H1 (cell line): ENCODE data around the gene PAX3. TPM values are rescaled to one million over a fixed set of nuclear protein-coding genes. Genes with fewer than 3 reads are reported as not detected.

Source experiments
- CTCF ChIA-PET: fragments of 300-600 bp; sonication (Branson Sonifier 250); formaldehyde crosslinking; loops from one replicate; lab custom pipeline; 2021; ENCODE audit not compliant: partially characterized antibody; lab: Charles Lee
- POLR2A ChIA-PET: fragments of 300-600 bp; sonication (Branson Sonifier 250); formaldehyde crosslinking; loops from one replicate; lab custom pipeline; 2021; ENCODE audit warnings: inconsistent platforms; ENCODE audit not compliant: partially characterized antibody; lab: Charles Lee
- DNase-seq, 2 experiments: peaks; one replicate each; pipeline versions ENCODE4 v3.0.0 to v3.0.0-alpha.2; 2010 to 2022; ENCODE audit warnings: low spot score in 2 of 2, low read depth in 1 of 2, mixed read lengths in 1 of 2
- FAIRE-seq: peaks from 2 replicates; lab custom pipeline; 2011; peaks lifted over from hg19 to GRCh38; lab: Jason Lieb, UNC
- H2AFZ ChIP-seq: 2 replicates; pipeline ENCODE4 v1.8.1; 2012; ENCODE audit warnings: low read length, inconsistent platforms
- H2AK5ac ChIP-seq: 2 replicates; pipeline ENCODE4 v1.6.1; 2013; ENCODE audit warnings: low read depth, low read length
- H2BK120ac ChIP-seq: replicated peaks from 2 replicates; pipeline ENCODE3; 2013; ENCODE audit warnings: low read depth, low read length, inconsistent platforms
- H2BK12ac ChIP-seq: 2 replicates; pipeline ENCODE4 v1.6.1; 2013; ENCODE audit warnings: low read depth, low read length
- H2BK15ac ChIP-seq: 2 replicates; pipeline ENCODE4 v1.6.1; 2013; ENCODE audit warnings: low read length
- H2BK20ac ChIP-seq: 2 replicates; pipeline ENCODE4 v1.6.1; 2013; ENCODE audit warnings: low read length
- H2BK5ac ChIP-seq: 2 replicates; pipeline ENCODE4 v1.6.1; 2013; ENCODE audit warnings: low read depth, low read length
- H3K14ac ChIP-seq: 2 replicates; pipeline ENCODE4 v1.6.1; 2013; ENCODE audit warnings: inconsistent platforms; ENCODE audit not compliant: insufficient read length
- H3K18ac ChIP-seq: 2 replicates; pipeline ENCODE4 v1.6.1; 2013; ENCODE audit warnings: low read length; ENCODE audit errors: extremely low read depth
- H3K23ac ChIP-seq: 2 replicates; pipeline ENCODE4 v1.6.1; 2013; ENCODE audit warnings: inconsistent platforms; ENCODE audit not compliant: insufficient read length
- H3K23me2 ChIP-seq: 2 replicates; pipeline ENCODE4 v1.6.1; 2013; ENCODE audit warnings: low read depth, low read length
- H3K27ac ChIP-seq: 2 replicates; pipeline ENCODE4 v1.6.1; 2011; ENCODE audit warnings: low read depth, low read length, inconsistent platforms
- H3K27me3 ChIP-seq, 4 experiments: replicated peaks in 1 of 4; 1 replicate in 1 of 4; 2 replicates in 3 of 4; pipeline versions ENCODE4 v1.6.1 to v1.8.1; 2011 to 2013; ENCODE audit warnings: low read length in 3 of 4, mild to moderate bottlenecking in 3 of 4, inconsistent platforms in 2 of 4, mixed read lengths in 2 of 4, moderate library complexity in 1 of 4; ENCODE audit not compliant: control insufficient read depth in 3 of 4, insufficient read depth in 3 of 4; ENCODE audit errors: extremely low read depth in 1 of 4
- H3K36me3 ChIP-seq, 4 experiments: 2 replicates each; pipeline versions ENCODE4 v1.6.1 to v1.8.1; 2011 to 2013; ENCODE audit warnings: mild to moderate bottlenecking in 4 of 4, low read length in 3 of 4, moderate library complexity in 2 of 4, control low read depth in 1 of 4, inconsistent platforms in 1 of 4; ENCODE audit not compliant: insufficient read depth in 4 of 4, control insufficient read depth in 2 of 4
- H3K4ac ChIP-seq: replicated peaks from 2 replicates; pipeline ENCODE3; 2013; ENCODE audit warnings: low read length, low read depth, mixed read lengths, inconsistent platforms; ENCODE audit not compliant: insufficient read length
- H3K4me1 ChIP-seq, 4 experiments: replicated peaks in 1 of 4; 1 replicate in 1 of 4; 2 replicates in 3 of 4; pipeline versions ENCODE4 v1.6.1 to v1.8.1; 2011 to 2013; ENCODE audit warnings: low read length in 3 of 4, inconsistent platforms in 2 of 4, mixed read lengths in 1 of 4; ENCODE audit not compliant: insufficient read depth in 4 of 4, control insufficient read depth in 3 of 4
- H3K4me2 ChIP-seq, 2 experiments: 2 replicates each; pipeline versions ENCODE4 v1.6.1 to v1.8.1; 2011 to 2013; ENCODE audit warnings: low read depth in 2 of 2, low read length in 2 of 2, control low read depth in 1 of 2, inconsistent platforms in 1 of 2, mild to moderate bottlenecking in 1 of 2; ENCODE audit not compliant: insufficient read depth in 1 of 2
- H3K4me3 ChIP-seq, 4 experiments: fragments of 200-600, 300-600 bp in 1 of 4; sonication (generic), shearing (Covaris generic), sonication (Bioruptor Twin) in 1 of 4; 2 replicates each; pipeline versions ENCODE4 v1.5.1 to v1.8.1; 2011 to 2016; ENCODE audit warnings: low read length in 4 of 4, low read depth in 3 of 4, control low read depth in 2 of 4, inconsistent platforms in 2 of 4, mild to moderate bottlenecking in 2 of 4, mixed read lengths in 1 of 4, moderate library complexity in 1 of 4; ENCODE audit not compliant: insufficient read depth in 2 of 4; ENCODE audit errors: extremely low read depth in 1 of 4
- H3K56ac ChIP-seq: replicated peaks from 2 replicates; pipeline ENCODE3; 2013; ENCODE audit warnings: low read depth, mild to moderate bottlenecking, mixed read lengths, low read length, inconsistent platforms; ENCODE audit not compliant: insufficient read length
- H3K79me1 ChIP-seq: 2 replicates; pipeline ENCODE4 v1.6.1; 2013; ENCODE audit warnings: low read depth, low read length, control low read depth
- H3K79me2 ChIP-seq, 2 experiments: 2 replicates each; pipeline versions ENCODE4 v1.6.1 to v1.8.1; 2012 to 2013; ENCODE audit warnings: low read length in 2 of 2, mild to moderate bottlenecking in 2 of 2, inconsistent platforms in 1 of 2; ENCODE audit not compliant: insufficient read depth in 2 of 2, control insufficient read depth in 1 of 2
- H3K9ac ChIP-seq, 4 experiments: replicated peaks in 1 of 4; 1 replicate in 1 of 4; 2 replicates in 3 of 4; pipeline versions ENCODE4 v1.6.1 to v1.8.1; 2011 to 2013; ENCODE audit warnings: low read depth in 3 of 4, low read length in 3 of 4, control low read depth in 2 of 4, mild to moderate bottlenecking in 2 of 4, moderate library complexity in 2 of 4, inconsistent platforms in 1 of 4; ENCODE audit errors: extremely low read depth in 1 of 4
- H3K9me3 ChIP-seq, 2 experiments: 2 replicates each; pipeline versions ENCODE4 v1.6.1 to v1.8.1; 2012 to 2013; ENCODE audit warnings: mild to moderate bottlenecking in 2 of 2, moderate library complexity in 2 of 2, control low read depth in 1 of 2, inconsistent platforms in 1 of 2, low read depth in 1 of 2, low read length in 1 of 2, mixed read lengths in 1 of 2; ENCODE audit not compliant: insufficient read depth in 2 of 2
- H4K20me1 ChIP-seq, 2 experiments: replicated peaks in 1 of 2; 2 replicates each; pipeline versions ENCODE3 to v1.8.1; 2011 to 2013; ENCODE audit warnings: inconsistent platforms in 2 of 2, low read length in 2 of 2, mild to moderate bottlenecking in 1 of 2; ENCODE audit not compliant: insufficient read depth in 2 of 2, control insufficient read depth in 1 of 2
- H4K5ac ChIP-seq: 2 replicates; pipeline ENCODE4 v1.6.1; 2013; ENCODE audit warnings: low read length, low read depth, mixed read lengths, inconsistent platforms; ENCODE audit not compliant: insufficient read length
- H4K8ac ChIP-seq: 2 replicates; pipeline ENCODE4 v1.8.0; 2013; ENCODE audit warnings: mild to moderate bottlenecking, moderate library complexity, low read length, inconsistent platforms; ENCODE audit not compliant: insufficient read depth; ENCODE audit errors: extremely low read depth
- H4K91ac ChIP-seq: replicated peaks from 2 replicates; pipeline ENCODE3; 2013; ENCODE audit warnings: low read length, mixed read lengths, inconsistent platforms; ENCODE audit not compliant: insufficient read length
- CHD1 ChIP-seq: IDR thresholded peaks from 2 replicates; pipeline ENCODE4 v1.6.1; 2012; ENCODE audit warnings: low read depth, low read length, improper control_type of control experiment
- CHD2 ChIP-seq: IDR thresholded peaks from 2 replicates; pipeline ENCODE4 v1.6.1; 2012; ENCODE audit warnings: low read length, improper control_type of control experiment
- JUND ChIP-seq: IDR thresholded peaks from 2 replicates; pipeline ENCODE4 v1.6.1; 2011; ENCODE audit warnings: mild to moderate bottlenecking, improper control_type of control experiment, low read length
- KDM1A ChIP-seq: fragments of 200-600, 300-600 bp; sonication (generic); IDR thresholded peaks from 2 replicates; pipeline ENCODE4 v1.7.1; 2016; ENCODE audit warnings: mild to moderate bottlenecking, low read length, borderline replicate concordance
- NANOG ChIP-seq: IDR thresholded peaks from 2 replicates; pipeline ENCODE4 v1.6.1; 2011; ENCODE audit warnings: low read length, low read depth, mild to moderate bottlenecking, inconsistent platforms; ENCODE audit not compliant: insufficient read depth, poor library complexity, severe bottlenecking
- POLR2A ChIP-seq, 2 experiments: IDR thresholded peaks; 1 replicate in 1 of 2; 2 replicates in 1 of 2; pipeline ENCODE4 v1.6.1; 2011; ENCODE audit warnings: low read depth in 2 of 2, low read length in 2 of 2, mild to moderate bottlenecking in 2 of 2; ENCODE audit errors: control extremely low read depth in 1 of 2
- POLR2AphosphoS5 ChIP-seq: IDR thresholded peaks from 2 replicates; pipeline ENCODE4 v1.6.1; 2011; ENCODE audit warnings: low read depth, low read length
- POU5F1 ChIP-seq: IDR thresholded peaks from 2 replicates; pipeline ENCODE4 v1.6.1; 2011; ENCODE audit warnings: low read depth, mild to moderate bottlenecking, low read length, moderate library complexity
- SIX5 ChIP-seq: IDR thresholded peaks from 2 replicates; pipeline ENCODE4 v1.6.1; 2011; ENCODE audit warnings: mild to moderate bottlenecking, low read depth, low read length
- SRF ChIP-seq: IDR thresholded peaks from 2 replicates; pipeline ENCODE4 v1.6.1; 2011; ENCODE audit warnings: mild to moderate bottlenecking, low read depth, low read length, moderate library complexity
- TAF1 ChIP-seq: IDR thresholded peaks from 2 replicates; pipeline ENCODE4 v1.6.1; 2011; ENCODE audit warnings: mild to moderate bottlenecking, low read depth, low read length
- TCF12 ChIP-seq: IDR thresholded peaks from 2 replicates; pipeline ENCODE4 v1.6.1; 2011; ENCODE audit warnings: low read depth, mild to moderate bottlenecking, low read length
- TEAD4 ChIP-seq: IDR thresholded peaks from 2 replicates; pipeline ENCODE4 v1.6.1; 2012; ENCODE audit warnings: low read depth, low read length, inconsistent platforms, mixed read lengths
- ZNF274 ChIP-seq: IDR thresholded peaks from 2 replicates; pipeline ENCODE4 v1.7.0; 2012; ENCODE audit warnings: low read length, borderline replicate concordance; ENCODE audit errors: extremely low read depth
- WGBS, 2 experiments: shearing (Covaris generic) in 1 of 2; methylation state at CpG; one replicate each; pipeline versions ENCODE4 v1.1.6 to v1.1.7; 2013 to 2015; ENCODE audit warnings: low lambda C conversion rate in 2 of 2, mixed read lengths in 2 of 2, inconsistent platforms in 1 of 2, low coverage in 1 of 2, missing lambda C conversion rate in 1 of 2; ENCODE audit not compliant: insufficient replicate concordance in 2 of 2, insufficient coverage in 1 of 2, insufficient read length in 1 of 2; ENCODE audit errors: extremely low coverage in 1 of 2, missing lambda C conversion rate in 1 of 2; 5-methylcytosine and 5-hydroxymethylcytosine counted together
- polyA plus RNA-seq, 7 experiments: library from polyadenylated mRNA; depleted of rRNA in 3 of 7; stranded (reverse) in 5 of 7; unstranded in 2 of 7; fragments of >200 nt in 5 of 7; fragments of 200-250 nt in 2 of 7; gene quantifications; 1 replicate in 5 of 7; 2 replicates in 1 of 7; 4 replicates in 1 of 7; pipeline versions ENCODE4 v1.2.1 to v1.2.3, GENCODE V29; 2011 to 2013; ENCODE audit warnings: missing spikeins in 2 of 7, mixed read lengths in 2 of 7
- total RNA-seq: library from RNA; stranded (reverse); fragmentation: NEBNext Ultra II Directional; extraction: Animal tissue kit (Norgen Biotek cat#: 25700); gene quantifications from 2 replicates; pipeline ENCODE4 v1.2.1, GENCODE V29; 2021
- TF ChIP-seq, protein P1 (sequence below): IDR thresholded peaks from 2 replicates; pipeline ENCODE4 v1.6.1; 2011; ENCODE audit warnings: low read length, improper control_type of control experiment

PAX3 gene
- total and polyA plus RNA-seq, 2 of the 8 experiments (the other 6 are each of a cell fraction or from before 2014, with no cell fraction given), result 0.33 TPM; not detected in 1

DNA sequence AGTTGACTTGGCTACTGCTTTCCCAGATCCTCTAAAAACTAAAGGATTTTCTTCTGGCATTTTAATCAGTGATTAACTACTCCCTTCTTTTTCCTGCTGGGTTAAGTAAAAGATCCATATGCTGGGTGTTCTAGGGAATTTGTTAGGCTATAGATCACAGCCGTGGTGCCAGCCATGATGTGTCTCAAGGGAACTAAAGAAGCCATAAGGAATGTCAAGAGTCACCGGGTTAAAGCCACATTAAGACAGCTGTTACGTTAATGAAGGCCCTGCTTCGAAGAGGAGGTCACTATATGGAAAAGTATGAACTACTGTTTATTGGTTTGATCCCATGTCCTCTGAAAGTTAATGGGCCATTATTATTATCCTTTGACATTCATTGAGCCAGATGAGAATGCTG, 70.7 kb downstream of the PAX3 start:
- Histone ChIP-seq H3K9me3 (no peaks in the 10 kb centered on the region), H2BK120ac (no peak overlapping the region), H2AK5ac (no peak overlapping the region), H3K18ac (no peak overlapping the region), H2BK20ac (no peak overlapping the region), H3K4ac (no peak overlapping the region), H3K9ac (no peak overlapping the region), H3K23me2 (no peaks in the 10 kb centered on the region), H3K79me2 (no peaks in the 10 kb centered on the region), H3K27me3 (no peaks in the 10 kb centered on the region), H3K79me1 (no peaks in the 10 kb centered on the region), H4K8ac (no peak overlapping the region), H3K4me1 (no peaks in the 10 kb centered on the region), H3K56ac (no peak overlapping the region), H2AFZ (no peak overlapping the region), H3K4me3 (no peak overlapping the region), H4K91ac (no peak overlapping the region), H2BK12ac (no peak overlapping the region), H3K4me2 (no peak overlapping the region), H2BK15ac (no peak overlapping the region), H3K27ac (no peak overlapping the region), H3K23ac (no peak overlapping the region), H3K36me3 (no peaks in the 10 kb centered on the region), H4K20me1 (peaks cover 0 to 2% of the 10 kb centered on the region in 2 experiments), H4K5ac (no peak overlapping the region), H2BK5ac (no peak overlapping the region), H3K14ac (no peak overlapping the region)
- DNase-seq, result no peak
- FAIRE-seq, result no peak
- CTCF ChIA-PET, result interaction anchor here (1.0 kb wide), 1 partner anchor 12 kb away, joined by 3 read pairs; no protein-coding TSS in a partner anchor
- 86% methylated on average over 4 of the region's 4 CpGs; no CpG with 5 or more reads in 1 of the 2 experiments for WGBS, 2 experiments
- POLR2A ChIA-PET, result no interaction called here
- no peak for TF ChIP-seq CHD2
- TF ChIP-seq JUND, result no peak
- no peak for TF ChIP-seq SIX5
- no peak for TF ChIP-seq SRF
- TF ChIP-seq NANOG, result no peak
- no peak for TF ChIP-seq POLR2A (IDR thresholded peaks at IDR 0.05; ENCODE audit: control extremely low read depth in 1 of 2, low read depth in 2 of 2, low read length in 2 of 2)
- TF ChIP-seq KDM1A, result no peak
- TF ChIP-seq, protein P1, sequence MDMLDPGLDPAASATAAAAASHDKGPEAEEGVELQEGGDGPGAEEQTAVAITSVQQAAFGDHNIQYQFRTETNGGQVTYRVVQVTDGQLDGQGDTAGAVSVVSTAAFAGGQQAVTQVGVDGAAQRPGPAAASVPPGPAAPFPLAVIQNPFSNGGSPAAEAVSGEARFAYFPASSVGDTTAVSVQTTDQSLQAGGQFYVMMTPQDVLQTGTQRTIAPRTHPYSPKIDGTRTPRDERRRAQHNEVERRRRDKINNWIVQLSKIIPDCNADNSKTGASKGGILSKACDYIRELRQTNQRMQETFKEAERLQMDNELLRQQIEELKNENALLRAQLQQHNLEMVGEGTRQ, result no peak
- TF ChIP-seq POLR2AphosphoS5, result no peak
- TF ChIP-seq POU5F1, result no peak
- TF ChIP-seq TCF12, result no peak
- TF ChIP-seq ZNF274, result no peak
- TF ChIP-seq CHD1, result no peak
- no peak for TF ChIP-seq TAF1
- no peak for TF ChIP-seq TEAD4
